HG03575 (cell line): Measurements from ENCODE around the gene MACROD2.

Experiments
- ATAC-seq: cut with Tn5 transposase; IDR thresholded peaks from one replicate; pipeline ENCODE4 v1.9.1; 2021; ENCODE audit not compliant: unreplicated experiment, insufficient number of reproducible peaks, low FRiP score; ENCODE audit errors: extremely low read depth

Gene MACROD2

DNA sequence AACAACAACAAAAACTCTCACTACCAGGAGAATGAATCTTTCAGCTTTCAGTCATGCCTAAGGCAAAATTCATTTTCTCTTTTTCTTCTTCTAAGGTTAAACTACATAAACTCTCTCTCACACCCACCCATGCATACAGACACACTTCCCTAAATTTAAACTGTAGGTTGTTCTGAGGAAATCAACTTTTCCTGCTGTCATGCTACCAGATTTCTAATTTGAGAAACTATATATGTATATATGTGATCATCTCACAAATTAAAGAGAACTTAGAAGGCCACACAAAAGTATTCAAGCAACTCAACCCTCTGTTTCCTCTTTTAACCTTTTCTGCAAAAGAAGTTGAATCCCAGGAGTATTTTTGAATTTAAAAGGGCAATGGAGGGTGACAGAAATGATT is 2045.4 kb downstream of the MACROD2 start:
- ATAC-seq, result no peak

DNA sequence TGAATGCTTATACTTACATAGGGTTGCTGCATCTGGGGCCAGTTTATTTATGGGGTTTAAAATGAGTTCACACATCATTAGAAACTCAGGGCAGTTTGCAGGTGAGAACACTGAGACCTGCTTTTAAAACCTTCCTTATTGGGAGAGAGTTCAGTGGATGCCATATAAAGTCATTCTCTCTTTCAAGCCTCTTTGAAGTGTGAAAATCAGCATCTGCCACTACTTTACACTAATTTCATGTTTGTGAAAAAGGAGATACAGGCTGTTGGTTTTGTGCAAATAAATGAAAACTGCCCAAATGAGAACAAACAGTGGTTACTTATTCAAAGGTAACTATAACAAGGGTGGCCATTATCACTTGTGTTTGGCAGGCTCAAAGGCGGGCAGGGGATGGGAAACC is 2047.4 kb downstream of the MACROD2 start:
- ATAC-seq, result no peak

DNA sequence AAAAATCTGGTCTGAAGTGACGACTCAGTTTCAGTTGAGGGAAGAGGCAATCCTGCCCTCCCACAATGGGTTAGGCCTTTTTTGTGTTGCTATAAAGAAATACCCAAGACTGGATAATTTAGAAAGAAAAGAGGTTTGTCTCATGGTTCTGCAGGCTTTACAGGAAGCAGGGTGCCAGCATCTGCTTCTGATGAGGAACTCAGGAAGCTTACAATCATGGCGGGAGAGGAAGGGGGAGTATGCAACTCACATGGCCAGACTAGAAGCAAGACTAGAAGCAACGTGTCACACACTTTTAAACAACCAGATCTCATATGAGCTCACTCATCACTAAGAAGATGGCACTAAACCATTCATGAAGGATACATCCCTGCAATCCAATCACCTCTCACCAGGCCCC is 2048.6 kb downstream of the MACROD2 start:
- ATAC-seq, result no peak

DNA sequence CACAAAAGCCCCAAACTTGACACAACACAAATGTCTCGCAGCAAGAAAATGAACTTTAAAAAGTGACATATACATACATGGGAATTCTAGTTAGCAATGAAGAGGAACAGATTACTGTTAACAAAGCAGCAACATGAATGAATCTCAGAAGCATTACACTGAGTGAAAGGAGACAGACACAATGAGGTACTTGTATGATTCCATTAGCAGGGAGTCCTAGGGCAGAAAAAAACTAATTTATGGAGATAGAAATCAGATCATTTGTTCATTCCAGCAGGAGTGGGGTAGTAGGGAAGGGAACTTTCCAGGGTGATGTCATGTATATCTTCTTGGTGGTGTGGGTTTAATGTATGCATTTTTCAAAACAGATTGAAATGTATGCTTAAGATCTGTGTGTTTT is 2053.6 kb downstream of the MACROD2 start:
- no peak for ATAC-seq

DNA sequence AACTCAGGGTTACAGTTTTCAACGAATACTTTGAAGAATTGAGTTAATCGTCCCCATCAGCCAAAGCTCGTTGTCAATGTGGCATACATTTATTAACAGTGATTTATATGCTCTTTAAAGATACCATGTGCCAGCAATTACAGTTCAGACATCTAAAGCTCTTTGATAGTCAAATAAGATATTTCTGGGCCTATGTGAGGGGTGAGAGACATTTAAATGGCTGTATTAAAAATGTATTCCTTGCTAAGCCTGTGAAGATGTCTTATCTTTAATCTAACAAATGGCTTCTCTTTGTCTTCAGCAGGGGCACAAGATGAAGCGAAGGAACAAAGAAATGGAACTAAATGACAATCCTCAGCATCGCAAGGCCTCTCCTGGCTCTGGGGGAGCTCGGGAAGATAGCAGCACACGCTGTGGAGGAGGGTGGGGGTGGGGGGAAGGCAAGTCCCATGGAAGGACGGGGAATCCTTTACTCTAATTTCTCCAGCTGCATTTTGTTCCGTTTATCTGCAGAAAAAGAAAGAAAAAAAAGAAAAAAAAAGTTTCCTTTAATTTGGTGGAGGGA is 2054.3 kb downstream of the MACROD2 start:
- no peak for ATAC-seq

DNA sequence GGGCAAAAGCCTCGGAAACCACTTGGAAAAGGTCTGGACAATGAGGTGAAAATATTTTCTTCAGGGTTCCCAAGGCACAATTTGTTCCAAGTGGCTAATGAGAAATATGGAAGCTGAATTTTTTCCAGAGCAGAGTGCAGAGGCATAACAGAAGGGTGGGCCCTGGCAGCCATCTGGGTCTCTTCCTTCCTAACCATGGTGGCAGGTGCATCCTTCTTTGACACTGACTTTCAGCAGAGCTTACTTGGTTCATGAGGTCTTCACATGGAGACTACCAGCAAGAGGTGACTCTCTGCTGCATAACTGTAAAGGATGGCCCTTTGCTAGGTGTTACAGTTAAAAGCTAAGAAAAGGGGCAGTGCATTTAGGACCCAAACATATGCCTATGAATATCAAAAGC is 2055.1 kb downstream of the MACROD2 start:
- ATAC-seq, result no peak

DNA sequence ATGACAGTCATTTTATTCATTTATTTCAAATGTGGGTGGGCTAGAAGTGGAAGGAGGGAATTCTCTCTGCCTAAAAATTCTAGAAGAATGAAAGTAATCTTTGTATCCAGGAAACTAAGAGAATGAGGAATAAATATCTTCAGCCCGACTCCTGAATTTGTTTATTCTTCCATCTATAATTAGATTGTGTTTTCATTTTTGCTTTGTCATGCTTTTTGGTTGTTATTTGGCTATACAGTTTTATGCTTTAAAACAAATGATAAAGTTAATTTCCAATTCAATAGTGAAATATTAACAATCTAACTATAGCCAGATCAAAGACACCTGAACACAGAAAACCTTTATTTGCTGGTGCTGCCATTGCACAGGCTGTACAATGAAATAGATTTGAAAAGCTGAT is 2056.7 kb downstream of the MACROD2 start:
- no peak for ATAC-seq

DNA sequence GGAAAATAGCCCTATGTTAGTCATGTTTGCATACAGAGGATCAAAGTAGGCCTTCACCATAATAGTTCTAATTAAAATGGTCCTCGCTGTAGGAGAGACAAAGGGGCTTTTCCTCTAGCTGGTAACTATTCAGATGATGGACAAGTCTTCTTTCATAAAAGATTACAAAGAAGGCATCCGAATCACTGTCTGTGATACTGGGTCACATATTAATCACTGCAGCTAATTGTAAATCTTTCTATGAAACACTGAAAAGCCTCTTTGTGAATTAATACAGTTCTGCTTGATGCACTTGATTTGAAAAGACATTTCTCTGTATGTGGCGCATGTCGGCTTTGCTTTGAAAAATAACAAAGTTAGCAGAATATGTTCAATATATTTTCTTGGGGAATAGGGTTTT is 2057.1 kb downstream of the MACROD2 start:
- ATAC-seq, result no peak

DNA sequence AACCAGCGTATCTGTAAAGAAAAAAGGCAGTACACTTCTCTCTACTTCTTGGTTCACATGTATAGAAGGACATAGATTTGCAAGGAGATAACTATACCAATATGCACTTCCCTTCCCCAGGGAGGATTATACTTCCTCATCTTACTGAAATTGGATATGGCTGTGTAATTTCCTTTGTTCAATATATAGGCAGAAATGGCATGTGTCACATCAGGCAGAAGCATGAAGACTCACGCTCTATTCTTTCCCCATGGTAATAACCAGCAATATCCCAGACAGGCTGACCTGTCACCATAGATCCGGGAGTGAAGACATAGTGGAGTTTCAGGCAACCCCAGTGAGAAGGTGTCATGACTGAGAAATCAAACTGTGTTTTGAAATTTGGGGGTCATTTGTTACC is 2059.7 kb downstream of the MACROD2 start:
- no peak for ATAC-seq

DNA sequence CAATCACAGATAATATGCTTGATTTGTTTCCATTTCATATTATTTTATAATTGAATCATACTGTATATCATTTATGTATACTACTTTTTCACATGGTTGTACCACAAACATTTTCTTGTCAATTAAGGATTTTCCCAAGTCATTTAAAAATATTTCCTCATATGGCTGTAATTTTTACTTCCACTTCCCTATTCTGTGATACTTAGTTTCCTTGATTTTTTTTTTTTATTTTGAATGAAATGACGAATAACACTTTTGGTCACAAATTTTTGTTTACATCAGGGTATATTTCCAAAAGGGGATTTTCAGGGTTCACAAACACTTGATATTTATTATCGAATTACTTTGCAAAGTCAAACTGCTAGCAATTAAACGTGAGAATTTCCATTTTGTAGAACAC is 2062.3 kb downstream of the MACROD2 start:
- no peak for ATAC-seq

DNA sequence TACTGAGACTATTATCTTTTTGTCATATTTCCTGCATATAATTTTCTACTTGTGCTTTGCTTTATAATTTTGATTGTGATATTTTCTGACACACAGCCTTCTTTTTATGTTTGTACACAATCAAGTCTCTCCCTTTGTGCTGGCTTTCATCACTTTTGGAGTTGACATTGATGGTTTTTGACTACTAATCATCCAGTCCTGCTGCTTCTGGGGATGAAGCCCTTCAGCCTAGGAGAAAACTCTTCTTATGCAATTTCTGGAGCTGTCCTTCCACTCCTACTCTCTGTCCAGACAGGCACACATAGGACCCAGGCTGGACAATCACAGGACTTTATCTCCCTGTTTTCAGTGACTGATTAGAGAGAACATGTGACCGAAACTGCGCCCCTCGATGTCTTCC is 2063.0 kb downstream of the MACROD2 start:
- no peak for ATAC-seq

DNA sequence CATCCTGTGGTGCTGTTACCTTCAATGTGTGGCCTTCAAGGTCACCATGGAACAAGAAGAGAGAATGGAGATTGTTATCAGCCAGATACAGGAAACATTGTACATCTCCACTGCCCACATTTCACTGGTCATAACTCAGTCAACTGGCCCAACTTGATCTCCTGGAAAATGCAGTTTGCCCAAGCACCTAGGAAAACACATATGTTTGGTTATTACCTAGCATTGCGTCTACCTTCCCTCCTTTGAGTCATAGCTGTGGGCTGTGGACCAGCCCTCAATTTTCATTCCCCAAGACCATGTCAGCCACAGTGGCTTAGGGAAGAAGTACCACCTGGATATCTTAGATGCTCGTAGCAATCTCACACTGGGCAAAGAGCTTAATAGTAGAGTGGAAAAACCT is 2064.5 kb downstream of the MACROD2 start:
- ATAC-seq, result no peak

DNA sequence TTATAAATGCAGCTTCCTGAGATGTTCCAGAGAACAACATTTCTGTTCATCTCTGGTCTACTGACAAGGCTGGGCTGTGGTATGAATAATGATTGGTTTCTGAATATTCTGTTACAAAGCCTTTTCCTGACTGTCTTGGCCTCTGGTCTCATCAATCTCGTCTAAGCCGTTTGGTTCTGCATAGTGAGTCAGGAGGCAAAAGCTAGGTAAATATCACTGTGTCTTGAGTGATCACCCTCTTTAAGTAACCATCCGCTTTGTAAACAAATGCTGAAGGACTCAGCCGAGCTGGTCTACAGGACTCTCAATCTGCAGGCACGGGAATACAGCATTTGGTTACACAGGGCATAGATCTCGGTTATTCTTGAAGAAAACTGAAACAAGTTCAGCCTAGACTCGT is 2066.0 kb downstream of the MACROD2 start:
- ATAC-seq, result no peak

DNA sequence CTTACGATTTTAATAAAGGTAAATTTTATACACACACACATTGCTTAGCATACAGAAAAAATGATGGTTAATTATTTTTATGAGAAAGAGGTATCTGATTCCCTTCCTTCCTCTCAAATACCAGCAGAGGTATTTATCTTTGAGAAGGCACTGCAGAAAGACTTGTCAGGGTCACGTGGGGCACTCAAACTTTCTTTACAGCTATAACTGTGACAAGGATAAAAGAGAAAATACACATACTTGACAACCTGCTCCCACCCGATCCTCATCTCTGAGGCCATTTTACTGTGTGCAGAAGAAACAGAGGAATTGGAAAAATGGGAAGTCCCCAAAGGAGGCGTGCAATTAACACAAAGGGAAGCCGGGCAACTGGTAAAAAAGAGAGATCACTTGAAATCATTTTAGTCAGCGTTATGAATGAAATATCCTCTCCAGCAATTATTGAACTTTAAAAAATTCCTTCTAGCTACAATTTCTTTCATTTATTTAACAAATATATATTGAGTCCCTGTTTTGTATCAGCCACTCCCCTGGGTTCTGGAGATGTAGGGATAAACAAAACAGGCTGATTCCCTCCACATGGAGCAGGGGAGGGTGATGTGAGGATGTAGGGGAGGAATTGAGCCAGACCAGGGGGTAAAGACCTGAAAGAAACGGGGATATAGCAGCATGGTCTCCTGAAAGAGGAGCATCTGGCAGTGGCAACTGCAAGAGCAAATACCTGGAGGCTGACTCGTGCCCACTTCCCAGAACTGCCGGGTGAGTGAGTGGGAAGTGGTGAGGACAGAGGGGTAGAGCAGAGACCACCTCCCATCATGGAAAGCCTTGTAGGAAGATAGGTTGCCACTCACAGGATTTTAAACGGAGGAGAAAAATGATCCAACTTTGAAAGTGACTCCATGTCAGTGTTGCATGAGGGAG is 2067.6 kb downstream of the MACROD2 start:
- no peak for ATAC-seq

DNA sequence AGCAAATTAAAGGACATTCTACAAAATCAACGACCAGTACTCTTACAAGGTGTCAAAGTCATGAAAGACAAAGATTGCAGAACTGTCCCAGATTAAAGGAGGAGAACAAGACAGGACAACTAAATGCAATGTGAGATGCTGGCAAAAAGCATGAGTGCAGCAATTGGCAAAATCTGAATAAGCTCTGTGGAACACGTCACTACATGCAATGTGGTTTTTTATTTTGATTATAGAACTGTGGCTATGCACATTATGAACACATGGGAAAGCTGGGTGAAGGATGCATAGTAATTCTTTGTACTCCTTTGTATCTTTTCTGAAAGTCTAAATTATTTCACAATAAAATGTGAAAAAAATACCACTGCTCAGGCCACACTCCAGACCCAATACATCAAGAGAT is 2068.6 kb downstream of the MACROD2 start:
- no peak for ATAC-seq

DNA sequence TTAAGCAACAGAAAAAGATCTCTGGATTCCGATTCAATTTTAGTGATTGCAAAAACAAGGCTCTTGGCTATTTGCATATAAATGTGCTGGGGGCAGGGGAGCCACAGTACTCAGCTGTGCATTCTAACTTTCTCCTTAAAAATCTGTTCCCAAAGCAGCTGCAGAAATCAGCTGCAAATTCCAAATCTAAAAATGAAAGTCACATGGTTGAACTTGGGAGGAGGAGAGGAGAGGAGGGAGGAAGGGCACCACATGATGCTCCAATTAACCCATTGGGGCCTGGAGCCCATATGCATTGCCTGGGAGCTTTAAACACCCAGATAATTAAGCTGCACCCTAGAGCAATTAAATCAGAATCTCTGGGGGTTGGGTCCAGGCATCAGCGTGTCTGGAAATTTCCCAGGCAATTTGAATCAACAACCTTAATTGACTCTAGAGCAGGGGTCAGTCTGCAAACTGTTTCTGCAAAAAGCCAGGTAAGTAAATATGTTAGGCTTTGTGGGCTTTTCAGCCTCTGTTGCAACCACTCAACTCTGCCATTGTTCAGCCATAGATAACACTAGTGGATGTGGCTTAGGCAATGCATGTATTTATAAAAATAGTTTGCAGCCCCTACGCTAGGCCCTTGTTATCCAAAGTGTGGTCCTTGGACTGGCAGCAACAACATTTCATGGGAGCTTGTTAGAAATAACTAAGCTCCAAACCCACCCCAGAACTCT is 2069.8 kb downstream of the MACROD2 start:
- ATAC-seq, result no peak

DNA sequence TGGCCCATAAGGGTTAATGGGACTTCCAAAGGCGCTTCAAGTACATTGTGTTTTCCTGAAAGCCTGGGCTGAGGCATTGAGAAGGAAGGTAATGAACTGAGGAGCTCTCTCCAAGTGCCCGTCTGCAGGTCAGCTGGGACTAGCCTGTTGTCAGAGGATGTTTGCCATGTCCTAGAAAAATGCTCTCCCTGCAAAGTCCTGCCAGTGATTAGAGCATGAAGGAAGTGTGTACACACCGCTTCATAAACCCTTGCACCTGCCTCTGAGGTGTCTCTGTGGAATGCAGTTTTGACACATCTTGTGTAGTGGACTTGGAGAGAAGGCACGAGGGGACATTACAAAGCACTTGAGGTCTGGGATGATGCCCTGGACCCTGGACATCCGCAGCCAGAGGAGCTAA is 2071.3 kb downstream of the MACROD2 start:
- no peak for ATAC-seq

DNA sequence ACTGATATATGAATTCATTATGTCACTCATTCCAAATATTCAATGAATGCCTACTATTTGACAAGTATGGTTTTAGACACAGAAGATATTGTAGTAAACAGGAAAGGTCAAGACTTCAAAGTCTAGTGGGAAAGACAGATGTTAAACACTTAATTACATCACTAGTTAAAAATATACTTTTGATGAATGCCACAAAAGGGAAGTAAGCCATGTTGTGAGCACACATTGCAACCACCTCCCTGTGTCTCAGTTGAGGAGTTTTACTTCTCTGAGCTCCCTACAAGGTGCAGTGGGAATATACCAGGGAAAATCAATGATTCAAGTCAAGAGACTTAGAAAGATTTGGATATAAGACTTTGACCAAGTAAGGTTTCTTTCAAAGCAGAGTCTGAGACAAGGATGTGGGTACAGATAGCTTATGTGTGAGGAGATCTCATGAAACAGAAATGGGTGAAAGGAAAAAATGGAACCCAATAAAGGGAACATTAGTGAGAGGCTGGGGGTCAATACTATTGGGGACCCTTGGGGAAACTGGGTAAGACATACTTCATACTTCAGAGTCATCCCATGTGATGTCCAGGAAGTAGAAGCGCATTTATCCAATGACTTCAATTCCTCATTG is 2074.2 kb downstream of the MACROD2 start:
- peak; percentile 66 for ATAC-seq

DNA sequence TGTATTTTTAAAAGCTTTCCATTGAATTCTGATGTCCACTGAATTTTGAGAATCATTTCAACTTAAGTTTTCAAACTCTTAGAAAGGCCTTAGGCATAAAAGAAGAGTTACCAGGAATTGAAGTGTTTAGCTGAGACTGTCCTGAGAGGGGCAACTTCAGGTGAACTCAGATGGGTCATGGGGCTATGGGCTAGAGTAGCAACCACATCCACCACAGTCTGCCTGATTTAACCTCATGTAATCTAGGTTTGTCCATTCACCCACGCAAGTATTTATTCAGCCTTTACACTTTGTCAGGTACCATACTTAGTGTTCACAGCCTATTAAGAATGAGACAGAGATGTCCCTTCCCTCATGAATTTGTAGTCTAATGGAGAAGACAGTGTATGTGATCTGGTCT is 2076.9 kb downstream of the MACROD2 start:
- no peak for ATAC-seq
